Mesenchymal stem cell (in vitro differentiated cells and primary cell): ENCODE results near the gene EFHD1.

Experiments used
- DNase-seq: peaks from one replicate; pipeline ENCODE4 v3.0.0-alpha.2; 2013
- H2AFZ ChIP-seq: one replicate; pipeline ENCODE4 v1.6.1; 2013; ENCODE audit warnings: low read depth, mild to moderate bottlenecking, control low read depth, inconsistent platforms, low read length, moderate library complexity
- H2AK5ac ChIP-seq: 2 replicates; pipeline ENCODE4 v1.6.1; 2013; ENCODE audit warnings: low read length, moderate library complexity, mild to moderate bottlenecking, inconsistent platforms; ENCODE audit not compliant: severe bottlenecking
- H2BK120ac ChIP-seq: one replicate; pipeline ENCODE4 v1.6.1; 2013; ENCODE audit warnings: low read depth, mild to moderate bottlenecking, inconsistent platforms, low read length, moderate library complexity
- H2BK12ac ChIP-seq, 2 experiments: one replicate each; pipeline ENCODE4 v1.6.1; 2013; ENCODE audit warnings: inconsistent platforms in 2 of 2, low read length in 2 of 2, mild to moderate bottlenecking in 2 of 2, moderate library complexity in 2 of 2, control low read depth in 1 of 2
- H2BK15ac ChIP-seq: one replicate; pipeline ENCODE4 v1.6.1; 2013; ENCODE audit warnings: mild to moderate bottlenecking, low read depth, inconsistent platforms; ENCODE audit not compliant: poor library complexity, severe bottlenecking
- H2BK5ac ChIP-seq: 2 replicates; pipeline ENCODE4 v1.6.1; 2013; ENCODE audit warnings: low read depth, mild to moderate bottlenecking, low read length, control low read depth, inconsistent platforms; ENCODE audit not compliant: poor library complexity, severe bottlenecking
- H3K14ac ChIP-seq, 2 experiments: one replicate each; pipeline ENCODE4 v1.6.1; 2013; ENCODE audit warnings: inconsistent platforms in 2 of 2, low read length in 2 of 2, control low read depth in 1 of 2, mild to moderate bottlenecking in 1 of 2, moderate library complexity in 1 of 2
- H3K18ac ChIP-seq, 2 experiments: one replicate each; pipeline ENCODE4 v1.6.1; 2013; ENCODE audit warnings: inconsistent platforms in 2 of 2, low read length in 2 of 2, control low read depth in 1 of 2, low read depth in 1 of 2, mild to moderate bottlenecking in 1 of 2
- H3K23ac ChIP-seq, 2 experiments: one replicate each; pipeline ENCODE4 v1.6.1; 2013; ENCODE audit warnings: inconsistent platforms in 2 of 2, low read length in 2 of 2, mild to moderate bottlenecking in 2 of 2, moderate library complexity in 2 of 2, control low read depth in 1 of 2
- H3K27ac ChIP-seq: 2 replicates; pipeline ENCODE4 v1.5.1; 2013; ENCODE audit warnings: mild to moderate bottlenecking, moderate library complexity, low read length, control low read depth, inconsistent platforms; ENCODE audit not compliant: poor library complexity, severe bottlenecking
- H3K27me3 ChIP-seq, 2 experiments: 2 replicates each; pipeline versions ENCODE4 v1.6.1 to v1.7.0; 2013; ENCODE audit warnings: low read length in 2 of 2, mild to moderate bottlenecking in 2 of 2, moderate library complexity in 2 of 2, control low read depth in 1 of 2, inconsistent platforms in 1 of 2; ENCODE audit not compliant: control insufficient read depth in 1 of 2, insufficient read depth in 1 of 2
- H3K36me3 ChIP-seq, 2 experiments: 2 replicates each; pipeline versions ENCODE4 v1.6.1 to v1.7.0; 2013; ENCODE audit warnings: low read length in 2 of 2, control low read depth in 1 of 2, inconsistent platforms in 1 of 2, low read depth in 1 of 2, mild to moderate bottlenecking in 1 of 2; ENCODE audit not compliant: insufficient read depth in 2 of 2, control insufficient read depth in 1 of 2
- H3K4ac ChIP-seq, 2 experiments: one replicate each; pipeline ENCODE4 v1.6.1; 2013; ENCODE audit warnings: inconsistent platforms in 2 of 2, low read length in 2 of 2, mild to moderate bottlenecking in 2 of 2, moderate library complexity in 2 of 2, control low read depth in 1 of 2, low read depth in 1 of 2
- H3K4me1 ChIP-seq: 2 replicates; pipeline ENCODE4 v1.6.1; 2013; ENCODE audit warnings: low read depth, low read length, control low read depth; ENCODE audit not compliant: control insufficient read depth, insufficient read depth
- H3K4me2 ChIP-seq: 2 replicates; pipeline ENCODE4 v1.6.1; 2013; ENCODE audit warnings: low read length, mild to moderate bottlenecking, inconsistent platforms; ENCODE audit not compliant: poor library complexity, severe bottlenecking
- H3K4me3 ChIP-seq, 2 experiments: 2 replicates each; pipeline versions ENCODE4 v1.5.1 to v1.7.0; 2013; ENCODE audit warnings: low read length in 2 of 2, mild to moderate bottlenecking in 2 of 2, control low read depth in 1 of 2, low read depth in 1 of 2; ENCODE audit not compliant: insufficient read depth in 1 of 2
- H3K79me1 ChIP-seq: replicated peaks from 2 replicates; pipeline ENCODE4 v1.6.1; 2013; ENCODE audit warnings: mild to moderate bottlenecking, control low read depth, low read length, inconsistent platforms; ENCODE audit not compliant: poor library complexity, severe bottlenecking
- H3K9ac ChIP-seq: 2 replicates; pipeline ENCODE4 v1.7.0; 2013; ENCODE audit warnings: mild to moderate bottlenecking, low read length, moderate library complexity
- H3K9me3 ChIP-seq: 2 replicates; pipeline ENCODE4 v1.7.0; 2013; ENCODE audit warnings: mild to moderate bottlenecking, low read length; ENCODE audit not compliant: control insufficient read depth
- H4K8ac ChIP-seq: one replicate; pipeline ENCODE4 v1.6.1; 2013; ENCODE audit warnings: inconsistent platforms, mild to moderate bottlenecking, low read length, moderate library complexity
- H4K91ac ChIP-seq: one replicate; pipeline ENCODE4 v1.6.1; 2013; ENCODE audit warnings: mild to moderate bottlenecking, low read length, inconsistent platforms
- WGBS: methylation state at CpG from one replicate; pipeline ENCODE4 v1.1.7; 2013; ENCODE audit warnings: mixed read lengths; 5-methylcytosine and 5-hydroxymethylcytosine counted together

Gene EFHD1

DNA sequence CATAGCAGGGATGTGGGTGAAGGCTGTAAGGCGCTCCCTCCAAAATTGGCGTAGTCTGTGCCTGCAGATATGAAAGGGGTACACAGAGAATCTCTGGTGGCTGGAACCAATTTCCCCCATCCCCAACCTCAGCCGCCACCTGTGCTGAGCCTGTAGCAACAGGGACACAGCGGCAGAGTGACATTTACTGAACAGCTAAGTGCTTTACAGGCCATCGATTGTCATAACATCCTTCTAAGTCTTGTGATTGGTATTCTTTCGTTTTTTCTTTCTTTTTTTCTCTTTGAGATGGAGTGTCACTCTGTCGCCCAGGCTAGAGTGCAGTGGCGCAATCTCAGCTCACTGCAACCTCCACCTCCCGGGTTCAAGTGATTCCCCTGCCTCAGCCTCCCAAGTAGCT is 12.2 kb upstream of the EFHD1 start:
- Histone ChIP-seq H3K79me1 (no peaks in the 10 kb centered on the region), H4K91ac (no peak overlapping the region), H2AK5ac (no peak overlapping the region), H3K4ac (no peak overlapping the region), H3K18ac (no peak overlapping the region), H2BK15ac (no peak overlapping the region), H3K27me3 (peaks cover 11 to 14% of the 10 kb centered on the region in 2 experiments), H2BK5ac (no peak overlapping the region), H2BK12ac (no peak overlapping the region), H3K4me1 (peaks cover 6% of the 10 kb centered on the region), H2AFZ (no peak overlapping the region), H3K4me2 (no peak overlapping the region), H3K14ac (peak overlapping the region in 1 of 2 experiments; percentile 32), H3K4me3 (no peak overlapping the region), H2BK120ac (no peak overlapping the region), H3K27ac (no peak overlapping the region), H3K9ac (no peak overlapping the region), H4K8ac (no peak overlapping the region), H3K36me3 (no peaks in the 10 kb centered on the region), H3K23ac (no peak overlapping the region), H3K9me3 (no peaks in the 10 kb centered on the region)
- 90% methylated on average over 9 of the region's 9 CpGs for WGBS
- no peak for DNase-seq

DNA sequence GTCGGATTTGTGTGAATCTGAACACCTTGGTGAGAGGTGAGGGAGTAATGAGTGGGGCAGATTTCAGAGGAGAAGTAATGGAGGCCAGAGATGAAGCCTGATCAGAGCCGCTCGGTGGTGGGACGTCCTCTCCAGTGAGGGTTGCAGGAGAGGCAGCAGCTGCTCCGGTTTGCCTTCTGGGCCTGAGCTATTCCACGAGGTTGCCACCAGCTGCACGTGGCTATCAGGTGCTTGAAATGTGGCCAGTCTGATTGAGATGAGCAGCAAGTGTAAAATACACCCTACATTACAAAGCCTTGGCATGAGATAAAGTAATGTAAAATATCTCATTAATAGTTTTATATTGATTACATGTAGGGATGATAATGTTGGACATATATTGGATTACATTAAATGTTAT is 10.8 kb upstream of the EFHD1 start:
- Histone ChIP-seq H3K18ac (no peak overlapping the region), H3K23ac (no peak overlapping the region), H4K91ac (no peak overlapping the region), H3K4me3 (no peak overlapping the region), H2AK5ac (no peak overlapping the region), H2BK12ac (no peak overlapping the region), H3K14ac (no peak overlapping the region), H3K9ac (no peak overlapping the region), H3K4me1 (peaks cover 6% of the 10 kb centered on the region), H3K27me3 (peaks cover 11 to 14% of the 10 kb centered on the region in 2 experiments), H2BK15ac (no peak overlapping the region), H3K36me3 (no peaks in the 10 kb centered on the region), H3K4ac (no peak overlapping the region), H4K8ac (no peak overlapping the region), H3K4me2 (no peak overlapping the region), H2BK120ac (no peak overlapping the region), H2BK5ac (no peak overlapping the region), H3K27ac (no peak overlapping the region), H3K79me1 (no peaks in the 10 kb centered on the region), H3K9me3 (no peaks in the 10 kb centered on the region), H2AFZ (no peak overlapping the region)
- no peak for DNase-seq
- WGBS, result 72% methylated on average over 6 of the region's 7 CpGs

DNA sequence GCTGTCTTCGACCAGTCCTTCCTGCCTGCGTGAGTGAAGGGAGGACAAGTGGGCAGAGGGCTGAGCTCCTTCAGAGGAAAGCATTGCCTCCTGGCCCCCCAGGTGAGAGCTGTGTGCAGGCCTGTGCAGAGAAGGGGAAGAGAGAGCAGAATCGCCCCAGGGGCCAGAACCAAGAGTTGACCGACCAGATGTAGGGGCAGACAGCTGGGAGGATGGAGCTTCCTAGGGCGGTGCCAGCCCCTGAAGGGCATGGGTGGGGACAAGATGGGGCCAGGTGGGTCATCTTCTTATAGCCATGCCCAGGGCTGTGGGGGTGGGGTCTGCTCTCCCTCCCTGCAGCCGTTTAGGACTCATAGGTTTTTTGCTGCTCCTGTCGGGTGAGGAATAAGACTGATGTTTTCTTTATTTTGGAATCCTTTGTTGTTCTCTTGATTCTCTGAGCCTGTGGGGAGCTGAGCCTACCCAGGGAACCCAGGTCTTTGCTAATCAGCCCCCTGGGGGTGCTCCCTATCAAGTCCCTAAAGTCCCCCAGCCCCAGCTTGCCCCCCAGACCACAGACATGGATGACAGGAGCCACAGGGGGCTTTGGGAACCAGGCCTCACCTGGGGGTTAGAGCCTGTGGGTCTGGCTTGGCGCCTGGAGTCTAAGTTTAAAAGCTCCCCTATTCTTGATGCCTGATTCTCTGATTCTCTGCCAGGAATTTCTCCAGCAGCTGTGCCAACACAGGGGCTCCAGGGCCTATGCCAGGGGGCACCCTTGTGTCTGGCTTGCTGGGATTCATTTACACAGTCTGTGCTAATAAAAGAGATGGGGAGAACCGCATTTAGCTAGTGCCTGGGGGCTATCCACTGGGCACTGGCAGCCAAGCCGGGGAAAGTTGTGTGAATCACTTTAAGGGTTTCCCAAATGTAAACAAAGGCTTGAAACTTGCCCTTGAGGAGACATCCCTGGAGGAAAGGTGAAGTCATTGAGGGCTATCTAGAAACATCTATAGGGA is 9.3 kb upstream of the EFHD1 start:
- no peak overlapping the region for H3K9ac ChIP-seq
- H2AK5ac ChIP-seq, result no peak overlapping the region
- no peak overlapping the region for H3K23ac ChIP-seq
- peaks cover 11 to 14% of the 10 kb centered on the region in 2 experiments for H3K27me3 ChIP-seq
- no peak overlapping the region for H2BK5ac ChIP-seq
- no peak overlapping the region for H2AFZ ChIP-seq
- no peaks in the 10 kb centered on the region for H3K9me3 ChIP-seq
- H3K36me3 ChIP-seq, result no peaks in the 10 kb centered on the region
- peaks cover 6% of the 10 kb centered on the region for H3K4me1 ChIP-seq
- H2BK120ac ChIP-seq, result no peak overlapping the region
- no peak overlapping the region for H3K4ac ChIP-seq
- H3K79me1 ChIP-seq, result no peaks in the 10 kb centered on the region
- no peak overlapping the region for H3K27ac ChIP-seq
- no peak overlapping the region for H3K14ac ChIP-seq
- H2BK15ac ChIP-seq, result no peak overlapping the region
- DNase-seq, result peak; percentile 42
- no peak overlapping the region for H4K8ac ChIP-seq
- H3K4me3 ChIP-seq, result no peak overlapping the region
- 70% methylated on average over 8 of the region's 10 CpGs for WGBS
- no peak overlapping the region for H3K4me2 ChIP-seq
- no peak overlapping the region for H3K18ac ChIP-seq
- no peak overlapping the region for H2BK12ac ChIP-seq
- H4K91ac ChIP-seq, result no peak overlapping the region

DNA sequence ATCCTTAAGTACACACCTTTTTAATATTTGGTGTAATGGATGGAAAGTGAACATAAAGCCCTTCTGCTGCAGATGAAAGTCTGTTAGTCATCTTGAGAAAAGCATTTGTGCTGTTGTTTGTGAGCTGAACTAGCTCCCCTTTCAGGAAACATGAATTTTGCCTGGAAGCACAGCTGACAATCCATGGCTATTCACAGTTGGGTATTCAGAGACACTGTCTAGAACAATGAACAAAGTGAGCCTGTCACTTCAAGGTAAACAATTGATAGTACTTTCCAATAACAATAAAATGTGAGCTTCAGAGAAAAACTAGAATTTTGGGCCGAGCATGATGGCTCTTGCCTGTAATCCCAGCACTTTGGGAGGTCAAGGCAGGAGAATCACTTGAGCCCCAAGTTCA is 6.8 kb upstream of the EFHD1 start:
- no peak overlapping the region for H2AFZ ChIP-seq
- 38% methylated on average over 1 of the region's 1 CpG for WGBS

More for the DNA sequence above, 6.8 kb upstream of the EFHD1 start:
- Histone ChIP-seq H4K91ac (no peak overlapping the region), H3K18ac (no peak overlapping the region), H3K27ac (no peak overlapping the region), H2BK12ac (no peak overlapping the region), H3K27me3 (peaks cover 11 to 19% of the 10 kb centered on the region in 2 experiments), H3K4ac (no peak overlapping the region), H3K9ac (no peak overlapping the region), H3K79me1 (no peaks in the 10 kb centered on the region), H4K8ac (no peak overlapping the region), H2BK5ac (no peak overlapping the region), H3K9me3 (no peaks in the 10 kb centered on the region), H3K4me2 (no peak overlapping the region), H3K4me3 (no peak overlapping the region), H2AK5ac (no peak overlapping the region), H3K4me1 (peaks cover 3% of the 10 kb centered on the region), H2BK120ac (no peak overlapping the region), H3K36me3 (no peaks in the 10 kb centered on the region), H3K23ac (no peak overlapping the region), H3K14ac (no peak overlapping the region), H2BK15ac (no peak overlapping the region)
- DNase-seq, result no peak
